AG09319 (cell line): ENCODE data around the gene MAP3K6.
A peak's percentile ranks its signal among the peaks of the same experiment; 100 is the strongest.

Experiments used
- DNase-seq: peaks from one replicate; pipeline ENCODE4 v3.0.0-alpha.2; 2010; ENCODE audit warnings: low read depth; ENCODE audit errors: extremely low read depth
- TF ChIP-seq, protein P1 (sequence below): IDR thresholded peaks from 2 replicates; pipeline ENCODE4 v1.5.1; 2011; ENCODE audit warnings: low read depth, mild to moderate bottlenecking, inconsistent platforms, low read length, moderate library complexity

MAP3K6 gene

DNA sequence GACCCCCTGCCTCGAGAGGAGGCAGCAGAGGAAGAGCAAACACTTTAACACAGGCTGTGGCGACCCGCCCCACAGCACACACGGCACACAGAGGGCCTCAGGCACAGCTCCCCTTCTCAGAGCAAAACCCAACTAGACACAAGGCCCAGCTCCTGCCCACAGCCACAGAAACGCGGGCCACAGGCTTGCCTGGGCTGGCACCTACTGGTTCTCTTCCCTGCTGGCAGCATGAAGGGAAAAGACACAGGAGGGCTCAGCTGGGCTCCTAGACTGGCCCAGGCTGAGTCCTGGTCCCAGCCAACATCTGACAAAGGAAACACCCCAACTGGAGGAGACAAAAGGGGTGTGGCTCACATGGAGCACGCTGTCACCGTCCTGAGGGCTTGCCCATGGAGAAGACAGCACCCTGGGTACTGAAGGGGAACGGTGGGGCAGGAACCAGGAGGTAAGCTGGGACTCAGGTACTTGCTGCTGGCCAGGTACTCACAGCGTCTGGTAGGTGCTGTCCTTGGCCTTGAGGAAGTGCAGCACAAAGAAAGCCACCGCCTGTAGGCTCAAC, 12.9 kb upstream of the MAP3K6 start:
- TF ChIP-seq, protein P1, sequence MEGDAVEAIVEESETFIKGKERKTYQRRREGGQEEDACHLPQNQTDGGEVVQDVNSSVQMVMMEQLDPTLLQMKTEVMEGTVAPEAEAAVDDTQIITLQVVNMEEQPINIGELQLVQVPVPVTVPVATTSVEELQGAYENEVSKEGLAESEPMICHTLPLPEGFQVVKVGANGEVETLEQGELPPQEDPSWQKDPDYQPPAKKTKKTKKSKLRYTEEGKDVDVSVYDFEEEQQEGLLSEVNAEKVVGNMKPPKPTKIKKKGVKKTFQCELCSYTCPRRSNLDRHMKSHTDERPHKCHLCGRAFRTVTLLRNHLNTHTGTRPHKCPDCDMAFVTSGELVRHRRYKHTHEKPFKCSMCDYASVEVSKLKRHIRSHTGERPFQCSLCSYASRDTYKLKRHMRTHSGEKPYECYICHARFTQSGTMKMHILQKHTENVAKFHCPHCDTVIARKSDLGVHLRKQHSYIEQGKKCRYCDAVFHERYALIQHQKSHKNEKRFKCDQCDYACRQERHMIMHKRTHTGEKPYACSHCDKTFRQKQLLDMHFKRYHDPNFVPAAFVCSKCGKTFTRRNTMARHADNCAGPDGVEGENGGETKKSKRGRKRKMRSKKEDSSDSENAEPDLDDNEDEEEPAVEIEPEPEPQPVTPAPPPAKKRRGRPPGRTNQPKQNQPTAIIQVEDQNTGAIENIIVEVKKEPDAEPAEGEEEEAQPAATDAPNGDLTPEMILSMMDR = no peak
- DNase-seq = no peak

DNA sequence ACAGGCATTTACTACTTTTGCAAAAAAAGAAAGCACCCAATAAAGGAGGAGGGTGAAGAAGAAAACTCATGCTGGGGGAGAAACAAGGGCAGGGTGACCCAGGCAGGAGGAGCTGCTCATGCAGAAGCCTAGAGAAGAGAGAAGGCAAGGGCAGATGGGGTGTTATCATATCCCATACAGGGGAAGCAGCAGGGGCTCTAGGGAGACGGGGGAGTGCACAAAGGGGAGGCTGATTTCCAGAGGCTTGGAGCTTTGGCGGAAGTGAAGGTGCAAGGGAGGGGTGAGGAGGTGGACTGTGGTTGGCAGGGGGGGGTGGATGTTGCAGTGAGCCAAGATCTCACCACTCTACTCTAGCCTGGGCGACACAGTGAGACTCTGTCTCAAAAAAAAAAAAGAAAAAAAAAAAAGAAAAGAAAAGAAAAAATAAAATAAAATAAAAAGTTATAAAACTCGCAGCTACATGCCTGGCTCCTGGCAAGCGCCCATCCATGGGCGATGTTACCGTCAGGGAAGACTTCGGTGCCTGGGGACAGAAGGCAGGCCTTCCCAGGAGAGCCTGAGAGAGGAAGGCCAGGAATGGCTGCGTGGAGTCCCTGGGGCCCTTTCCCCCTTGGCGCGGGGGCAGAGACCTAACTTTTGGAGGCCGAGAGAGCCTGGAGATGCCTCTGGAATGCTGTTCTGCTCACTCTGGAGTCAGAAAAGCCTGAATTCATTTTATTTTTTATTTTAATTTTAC, 11.2 kb upstream of the MAP3K6 start:
- no peak for DNase-seq
- TF ChIP-seq, protein P1 = no peak

DNA sequence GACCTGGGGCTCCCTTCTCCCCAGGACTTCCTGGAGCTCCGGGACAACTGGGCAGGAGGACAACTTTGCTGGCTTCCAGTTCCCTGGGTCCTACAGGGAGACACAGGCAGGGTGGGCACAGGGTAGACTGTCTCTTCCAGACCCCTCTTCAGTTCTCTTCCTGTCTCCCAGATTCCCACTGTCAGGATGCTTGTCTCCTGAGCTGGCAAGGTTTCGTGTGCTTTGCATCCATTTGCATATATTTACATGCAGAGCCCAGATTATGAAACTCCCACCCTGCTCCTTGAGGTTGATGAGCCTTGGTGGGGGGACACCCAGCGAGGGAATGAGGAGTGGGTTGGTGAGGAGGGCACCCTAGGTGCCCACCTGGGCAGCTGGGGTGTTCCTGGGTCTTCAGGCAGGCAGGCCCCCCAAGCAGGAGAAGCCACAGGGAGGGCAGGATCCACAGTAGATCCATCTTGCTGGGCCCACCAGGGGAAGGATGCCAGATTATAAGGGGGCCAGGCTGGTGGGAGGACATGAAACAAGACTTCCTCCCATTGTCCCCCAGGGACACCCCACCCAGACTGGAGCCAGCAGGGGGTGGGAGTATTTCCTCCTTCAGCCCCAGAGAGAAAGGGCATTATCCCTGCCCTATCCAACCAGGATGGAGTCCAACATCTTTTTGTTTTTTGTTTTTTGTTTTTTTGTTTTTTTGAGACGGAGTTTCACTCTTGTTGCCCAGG, 7.8 kb upstream of the MAP3K6 start, which contains the start of gene FCN3:
TSS of gene FCN3 (minus strand) at position 463 of the 725 bp plus-strand sequence. CDS start at position 457, 6 bp downstream.
- TF ChIP-seq, protein P1 = no peak
- DNase-seq = no peak

DNA sequence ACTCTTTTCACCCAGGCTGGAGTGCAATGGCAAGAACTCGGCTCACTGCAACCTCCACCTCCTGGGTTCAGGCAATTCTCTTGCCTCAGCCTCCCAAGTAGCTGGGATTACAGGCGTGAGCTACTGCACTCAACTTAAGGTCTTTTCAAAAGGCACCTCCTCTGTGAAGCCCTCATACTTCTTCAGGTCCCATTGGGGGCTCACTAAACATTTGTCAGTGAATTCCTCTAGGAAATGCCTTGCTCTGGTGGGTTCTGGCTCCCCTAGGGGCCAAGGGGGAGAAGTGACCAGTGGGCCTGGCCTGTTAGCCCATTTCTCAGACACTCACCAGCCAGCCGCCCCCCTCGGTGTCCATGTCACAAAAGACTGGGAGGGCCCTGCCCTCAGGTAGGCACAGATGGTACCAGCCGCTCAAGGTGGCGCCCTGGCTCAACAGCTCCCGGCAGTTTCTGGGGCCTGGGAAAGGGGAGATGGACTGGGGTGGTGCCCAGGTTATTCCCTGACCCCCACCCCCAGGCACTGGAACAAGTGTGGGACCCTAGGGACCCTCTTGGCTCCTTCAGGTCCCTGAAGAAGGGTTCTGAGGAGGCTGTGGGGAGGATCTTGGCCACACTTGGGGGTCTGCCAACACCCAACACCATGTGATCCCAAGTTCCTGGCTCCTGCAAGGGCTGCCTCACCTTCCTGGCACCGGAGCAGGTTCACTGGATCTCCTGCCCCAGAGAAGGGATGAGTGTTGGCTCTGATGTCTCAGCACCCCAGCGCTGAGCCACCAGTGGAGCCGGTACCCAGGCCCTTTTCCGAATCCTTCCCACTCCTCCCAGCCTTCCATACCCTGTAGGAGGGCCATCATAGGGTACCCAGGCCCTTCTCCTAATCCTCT, 6.3 kb upstream of the MAP3K6 start:
- TF ChIP-seq, protein P1 = peak; percentile 11
- no peak for DNase-seq

DNA sequence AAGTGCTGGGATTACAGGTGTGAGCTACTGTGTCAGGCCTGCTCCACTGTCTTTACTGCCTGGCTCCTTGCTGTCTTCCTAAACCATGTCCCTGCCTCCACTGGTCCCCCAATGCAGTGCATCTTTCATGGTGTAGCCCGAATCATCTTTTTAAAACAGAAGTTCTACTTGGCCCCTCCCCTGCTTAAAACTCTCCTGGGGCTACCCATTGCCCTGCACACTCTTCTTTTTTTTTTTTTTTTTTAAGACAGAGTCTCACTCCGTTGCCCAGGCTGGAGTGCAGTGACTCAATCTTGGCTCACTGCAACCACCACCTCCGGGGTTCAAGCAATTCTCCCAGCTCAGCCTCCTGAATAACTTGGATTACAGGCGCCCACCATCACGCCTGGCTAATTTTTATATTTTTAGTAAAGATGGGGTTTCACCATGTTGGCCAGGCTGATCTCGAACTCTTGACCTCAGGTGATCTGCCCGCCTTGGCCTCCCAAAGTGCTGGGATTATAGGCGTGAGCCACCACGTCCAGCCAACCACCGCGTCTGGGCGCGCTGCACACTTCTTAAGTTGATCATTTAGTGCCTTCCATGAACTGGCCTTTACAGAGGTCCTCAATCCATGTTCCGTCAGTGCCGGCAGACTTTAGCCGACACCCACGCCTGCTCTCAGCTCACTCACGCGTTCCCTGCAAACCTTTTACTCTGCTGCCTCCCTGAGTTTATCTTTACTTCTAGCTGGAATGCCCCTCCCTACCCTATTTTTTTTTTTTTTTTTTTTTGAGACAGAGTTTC, 5.5 kb upstream of the MAP3K6 start:
- DNase-seq = no peak
- TF ChIP-seq, protein P1 = no peak

DNA sequence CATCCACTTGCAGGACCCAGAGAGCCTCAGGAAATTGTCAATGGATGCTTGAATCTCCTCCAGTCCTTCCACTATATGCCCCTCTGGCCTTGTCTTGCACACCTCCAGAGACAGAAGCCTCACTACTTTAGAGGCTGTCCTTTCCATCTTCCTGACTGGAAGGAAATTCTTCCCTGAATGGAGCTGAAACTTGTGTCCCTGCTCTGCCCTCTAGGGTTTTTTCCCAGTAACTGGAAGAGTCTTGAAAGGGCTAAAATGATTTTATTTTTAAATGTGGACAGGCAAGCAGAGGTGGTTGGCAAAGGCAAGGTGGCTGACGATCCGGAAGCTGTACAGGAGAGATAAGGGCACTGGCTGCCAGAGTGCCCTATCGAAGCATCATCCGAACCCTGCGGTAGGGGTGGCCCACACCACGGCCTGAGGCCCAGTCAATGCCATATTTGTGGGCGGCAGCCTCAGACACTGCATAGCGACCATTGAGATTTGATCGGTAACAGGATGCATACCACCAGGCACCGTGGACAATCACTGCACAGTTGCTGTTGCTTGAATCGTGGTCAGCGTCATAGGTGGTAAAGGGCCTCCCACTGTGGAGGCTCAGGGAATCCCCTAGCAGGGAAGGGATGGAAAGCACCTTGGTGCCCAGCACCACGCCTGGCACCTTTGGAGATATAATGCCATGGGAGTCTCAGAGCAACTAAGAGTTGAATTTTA, 2.3 kb upstream of the MAP3K6 start:
- TF ChIP-seq, protein P1 = peak; percentile 23
- DNase-seq = no peak
